ENCODE data around the gene GSTT2B.

GRCh38 chr22:24008381-24009226 lies 47.6 kb upstream of the GSTT2B start:
- TF ChIP-seq, protein P1, sequence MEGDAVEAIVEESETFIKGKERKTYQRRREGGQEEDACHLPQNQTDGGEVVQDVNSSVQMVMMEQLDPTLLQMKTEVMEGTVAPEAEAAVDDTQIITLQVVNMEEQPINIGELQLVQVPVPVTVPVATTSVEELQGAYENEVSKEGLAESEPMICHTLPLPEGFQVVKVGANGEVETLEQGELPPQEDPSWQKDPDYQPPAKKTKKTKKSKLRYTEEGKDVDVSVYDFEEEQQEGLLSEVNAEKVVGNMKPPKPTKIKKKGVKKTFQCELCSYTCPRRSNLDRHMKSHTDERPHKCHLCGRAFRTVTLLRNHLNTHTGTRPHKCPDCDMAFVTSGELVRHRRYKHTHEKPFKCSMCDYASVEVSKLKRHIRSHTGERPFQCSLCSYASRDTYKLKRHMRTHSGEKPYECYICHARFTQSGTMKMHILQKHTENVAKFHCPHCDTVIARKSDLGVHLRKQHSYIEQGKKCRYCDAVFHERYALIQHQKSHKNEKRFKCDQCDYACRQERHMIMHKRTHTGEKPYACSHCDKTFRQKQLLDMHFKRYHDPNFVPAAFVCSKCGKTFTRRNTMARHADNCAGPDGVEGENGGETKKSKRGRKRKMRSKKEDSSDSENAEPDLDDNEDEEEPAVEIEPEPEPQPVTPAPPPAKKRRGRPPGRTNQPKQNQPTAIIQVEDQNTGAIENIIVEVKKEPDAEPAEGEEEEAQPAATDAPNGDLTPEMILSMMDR (IDR thresholded peaks at IDR 0.05) = no peak
- TF ChIP-seq POLR2A (IDR thresholded peaks at IDR 0.05) = no peak

All from heart left ventricle (tissue), 13 donors.